K562 (cell line): ENCODE results near the gene DUS1L. TPM values are rescaled to one million over a fixed set of nuclear protein-coding genes. Genes with fewer than 3 reads are reported as not detected.

Experiments used
- ADNP ChIP-seq: fragments of 200-800 bp; sonication (Bioruptor generic); IDR thresholded peaks from 2 replicates; pipeline ENCODE4 v1.6.1; 2016; ENCODE audit warnings: missing genetic modification characterization, missing compliant biosample characterization
- ATF3 ChIP-seq, 2 experiments: fragments of 450-650 bp in 1 of 2; sonication (generic) in 1 of 2; formaldehyde crosslinking in 1 of 2; IDR thresholded peaks in 1 of 2; conservative IDR thresholded peaks in 1 of 2; 2 replicates each; pipeline versions ENCODE4 v1.6.1 to v1.8.1; 2016 to 2023; ENCODE audit warnings: mild to moderate bottlenecking in 2 of 2, moderate library complexity in 2 of 2, inconsistent platforms in 1 of 2, missing genetic modification reagents in 1 of 2
- CGGBP1 ChIP-seq: fragments of 250-450 bp; sonication (Bioruptor Pico); IDR thresholded peaks from 2 replicates; pipeline ENCODE4 v1.9.0; 2021; ENCODE audit warnings: mild to moderate bottlenecking
- CHD4 ChIP-seq: fragments of 200-600 bp; sonication (generic); IDR thresholded peaks from 3 replicates; pipeline ENCODE4 v1.6.1; 2012; ENCODE audit warnings: low read depth, mild to moderate bottlenecking, mixed read lengths, low read length, inconsistent platforms; ENCODE audit not compliant: insufficient read depth, insufficient replicate concordance, poor library complexity, severe bottlenecking
- CXXC5 ChIP-seq: fragments of 250-450 bp; sonication (Bioruptor Pico); IDR thresholded peaks from 2 replicates; pipeline ENCODE4 v1.8.0; 2022; ENCODE audit warnings: inconsistent platforms, mild to moderate bottlenecking, moderate library complexity
- DMBX1 ChIP-seq: fragments of 250-450 bp; sonication (Bioruptor Pico); IDR thresholded peaks from 2 replicates; pipeline ENCODE4 v1.8.0; 2022; ENCODE audit warnings: inconsistent platforms, mild to moderate bottlenecking, moderate library complexity, borderline replicate concordance
- EP400 ChIP-seq: fragments of 450-650 bp; IDR thresholded peaks from 2 replicates; pipeline ENCODE4 v1.6.1; 2017; ENCODE audit warnings: antibody characterized with exemption, mild to moderate bottlenecking, moderate library complexity
- GATAD2A ChIP-seq: fragments of 450-650 bp; IDR thresholded peaks from 2 replicates; pipeline ENCODE4 v1.6.1; 2017
- HEY1 ChIP-seq: fragments of 250-450 bp; sonication (Bioruptor Pico); IDR thresholded peaks from 2 replicates; pipeline ENCODE4 v1.5.0; 2020; ENCODE audit warnings: mild to moderate bottlenecking, moderate library complexity, borderline replicate concordance
- HINFP ChIP-seq: fragments of 450-650 bp; conservative IDR thresholded peaks from 2 replicates; pipeline ENCODE4 v1.6.1; 2016; ENCODE audit warnings: missing genetic modification characterization, low read depth, mild to moderate bottlenecking, control low read depth, missing compliant biosample characterization
- KHSRP ChIP-seq: fragments of 450-650 bp; IDR thresholded peaks from 2 replicates; pipeline ENCODE4 v1.6.1; 2017
- MYBL2 ChIP-seq, 2 experiments: fragments of 450-650 bp in 1 of 2; sonication (generic) in 1 of 2; formaldehyde crosslinking in 1 of 2; IDR thresholded peaks; 2 replicates each; pipeline versions ENCODE4 v1.6.1 to v1.8.1; 2017 to 2022; ENCODE audit warnings: borderline replicate concordance in 1 of 2, inconsistent platforms in 1 of 2, low read depth in 1 of 2, mild to moderate bottlenecking in 1 of 2, missing genetic modification reagents in 1 of 2, moderate library complexity in 1 of 2
- NUFIP1 ChIP-seq: fragments of 450-650 bp; IDR thresholded peaks from 2 replicates; pipeline ENCODE4 v1.6.1; 2018; ENCODE audit not compliant: partially characterized antibody
- RCOR1 ChIP-seq, 2 experiments: IDR thresholded peaks; 2 replicates each; pipeline ENCODE4 v1.6.1; 2012; ENCODE audit warnings: low read depth in 2 of 2, low read length in 2 of 2, borderline replicate concordance in 1 of 2, improper control_type of control experiment in 1 of 2
- SOX6 ChIP-seq: fragments of 450-650 bp; IDR thresholded peaks from 2 replicates; pipeline ENCODE4 v1.6.1; 2014; ENCODE audit warnings: mild to moderate bottlenecking
- TARDBP ChIP-seq: fragments of 450-650 bp; IDR thresholded peaks from 2 replicates; pipeline ENCODE4 v1.6.1; 2016
- ZC3H4 ChIP-seq: sonication (generic); formaldehyde crosslinking; IDR thresholded peaks from 2 replicates; pipeline ENCODE4 v1.9.0; 2021; ENCODE audit warnings: missing genetic modification reagents, borderline replicate concordance
- ZNF232 ChIP-seq: sonication (generic); formaldehyde crosslinking; IDR thresholded peaks from 2 replicates; pipeline ENCODE4 v1.8.0; 2022; ENCODE audit warnings: mild to moderate bottlenecking, missing genetic modification reagents
- ZNF354B ChIP-seq: fragments of 250-450 bp; sonication (Bioruptor Pico); IDR thresholded peaks from 2 replicates; pipeline ENCODE4 v1.4.0; 2020
- ZNF551 ChIP-seq: fragments of 250-450 bp; sonication (Bioruptor Pico); IDR thresholded peaks from 2 replicates; pipeline ENCODE4 v1.5.0; 2021; ENCODE audit warnings: mild to moderate bottlenecking, moderate library complexity
- ZNF592 ChIP-seq: fragments of 450-650 bp; IDR thresholded peaks from 2 replicates; pipeline ENCODE4 v1.6.1; 2017; ENCODE audit warnings: antibody characterized with exemption, mild to moderate bottlenecking
- polyA plus RNA-seq, 8 experiments: library from polyadenylated mRNA; depleted of rRNA in 4 of 8; stranded (reverse) in 5 of 8; unstranded in 3 of 8; fragments of >200 nt; fragmentation: Nextera tagmentation in 2 of 8; fragmentation: Illumina TruSeq in 1 of 8; extraction: Ambion mirVana in 2 of 8; extraction: Trizol in 1 of 8; gene quantifications; 2 replicates each; pipeline versions ENCODE4 v1.2.1 to v1.2.3, GENCODE V29; 2011 to 2014; ENCODE audit warnings: inconsistent platforms in 1 of 8, missing spikeins in 1 of 8
- total RNA-seq, 7 experiments: library from RNA; depleted of rRNA in 6 of 7; stranded (reverse); fragments of >200 nt in 6 of 7; fragmentation: Illumina TruSeq in 2 of 7; extraction: Trizol in 2 of 7; gene quantifications; 2 replicates each; pipeline versions ENCODE4 v1.2.1 to v1.2.3, GENCODE V29; 2011 to 2021; ENCODE audit warnings: low replicate concordance in 1 of 7

DUS1L gene
- total and polyA plus RNA-seq, 9 of the 15 experiments (the other 6 are each of a cell fraction or from before 2014, with no cell fraction given): 7.8 to 210 (median 83.9) TPM

GRCh38 chr17:82051776-82052637, 13.6 kb downstream of the DUS1L start, which contains the start of the genes GPS1 and RFNG (continued):
- no peak for TF ChIP-seq ADNP (tag)
- TF ChIP-seq NUFIP1: no peak
- no peak for TF ChIP-seq TARDBP
- TF ChIP-seq ZC3H4 (CRISPR knock-in tag): no peak
- peak; percentile 96 for TF ChIP-seq CXXC5
- no peak for TF ChIP-seq HINFP (tag)
- no peak for TF ChIP-seq RCOR1 (IDR thresholded peaks at IDR 0.05; ENCODE audit: borderline replicate concordance in 1 of 2, low read depth in 2 of 2, low read length in 2 of 2)
- no peak for TF ChIP-seq SOX6
- TF ChIP-seq ZNF354B: no peak
- no peak for TF ChIP-seq GATAD2A
- TF ChIP-seq CHD4: no peak
- TF ChIP-seq ATF3 (IDR thresholded peaks at IDR 0.05): no peak
- no peak for TF ChIP-seq ATF3 (CRISPR knock-in tag; conservative IDR thresholded peaks at IDR 0.05)
- TF ChIP-seq CGGBP1 (CRISPR knock-in tag): no peak
- no peak for TF ChIP-seq DMBX1 (CRISPR knock-in tag)
- no peak for TF ChIP-seq KHSRP
- TF ChIP-seq ZNF592: peak; percentile 37; the same call in 1 of the 2 replicates
- no peak for TF ChIP-seq EP400
- TF ChIP-seq MYBL2 (IDR thresholded peaks at IDR 0.05; ENCODE audit: low read depth): no peak
- TF ChIP-seq MYBL2 (CRISPR knock-in tag; IDR thresholded peaks at IDR 0.05; ENCODE audit: borderline replicate concordance): no peak
- TF ChIP-seq HEY1 (CRISPR knock-in tag): no peak
- no peak for TF ChIP-seq ZNF551
- TF ChIP-seq ZNF232 (CRISPR knock-in tag): no peak
